Right atrium auricular region (tissue), 2 donors: ENCODE data around the gene SATB1. TPM values are rescaled to one million over a fixed set of nuclear protein-coding genes. Genes with fewer than 3 reads are reported as not detected.

Experiments used
- DNase-seq: peaks from one replicate; pipeline ENCODE4 v3.0.0-alpha.2; 2019; ENCODE audit warnings: low spot score
- H3K27ac ChIP-seq, 2 donors: fragments of 200-600 bp; sonication (generic); 1 replicate in 1 of 2; 2 replicates in 1 of 2; pipeline ENCODE4 v1.5.1; 2016 to 2019
- H3K27me3 ChIP-seq, 2 donors: fragments of 200-600 bp; sonication (generic); one replicate each; pipeline versions ENCODE4 v1.5.1 to v1.6.0; 2017 to 2019
- H3K36me3 ChIP-seq: fragments of 200-600 bp; sonication (generic); one replicate; pipeline ENCODE4 v1.5.1; 2016
- H3K4me1 ChIP-seq, 2 donors: fragments of 200-600 bp; sonication (generic); one replicate each; pipeline versions ENCODE4 v1.5.1 to v1.6.0; 2017 to 2019
- H3K4me3 ChIP-seq, 2 donors: fragments of 200-600 bp; sonication (generic); 1 replicate in 1 of 2; 2 replicates in 1 of 2; pipeline ENCODE4 v1.5.1; 2017 to 2019; ENCODE audit warnings: mild to moderate bottlenecking in 1 of 2, moderate library complexity in 1 of 2
- H3K9me3 ChIP-seq, 2 donors: fragments of 200-600 bp; sonication (generic); one replicate each; pipeline ENCODE4 v1.5.1; 2019
- total RNA-seq, 2 donors: library from RNA; depleted of rRNA; stranded (reverse); fragments of >200 nt; gene quantifications; one replicate each; pipeline ENCODE4 v1.1.0, GENCODE V29; 2016
- TF ChIP-seq, protein P1 (sequence below), 2 donors: fragments of 200-600 bp; sonication (generic); IDR thresholded peaks; one replicate each; pipeline ENCODE4 v1.5.1; 2019; ENCODE audit warnings: antibody characterized with exemption in 2 of 2

The SATB1 gene
- total RNA-seq, 2 donors from 2014 or later: 41.6 to 45.2 TPM

DNA sequence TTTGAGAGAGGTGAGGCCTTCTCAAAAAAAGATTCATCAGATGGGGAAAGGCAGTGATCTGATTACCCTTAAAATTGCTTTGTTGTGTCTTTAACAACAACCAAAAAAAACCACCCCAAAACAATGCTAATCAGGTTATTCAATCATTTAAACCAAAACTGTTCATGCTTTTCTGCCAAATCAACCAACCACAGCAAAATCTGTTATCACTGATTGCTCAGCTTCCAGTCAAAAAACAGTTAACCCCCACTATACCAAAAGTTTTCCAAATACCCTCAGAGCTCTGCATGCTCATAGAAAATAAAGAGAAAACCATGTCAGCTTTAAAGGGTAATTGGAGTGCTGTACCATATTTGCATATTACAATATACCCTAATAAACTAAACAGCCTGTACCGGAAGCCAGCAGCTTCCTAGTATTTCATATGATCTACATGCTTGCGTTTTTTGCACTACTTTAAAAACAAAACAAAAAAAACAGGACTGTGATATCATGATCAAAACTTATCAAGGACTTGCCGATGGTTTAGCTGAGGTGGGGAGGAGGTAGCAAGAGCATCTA, 22.8 kb downstream of the SATB1 start:
- Histone ChIP-seq H3K36me3 (no peaks in the 10 kb centered on the region), H3K27ac (no peak overlapping the region), H3K27me3 (no peaks in the 10 kb centered on the region), H3K4me1 (no peaks in the 10 kb centered on the region), H3K9me3 (no peaks in the 10 kb centered on the region), H3K4me3 (no peak overlapping the region)
- TF ChIP-seq, protein P1, sequence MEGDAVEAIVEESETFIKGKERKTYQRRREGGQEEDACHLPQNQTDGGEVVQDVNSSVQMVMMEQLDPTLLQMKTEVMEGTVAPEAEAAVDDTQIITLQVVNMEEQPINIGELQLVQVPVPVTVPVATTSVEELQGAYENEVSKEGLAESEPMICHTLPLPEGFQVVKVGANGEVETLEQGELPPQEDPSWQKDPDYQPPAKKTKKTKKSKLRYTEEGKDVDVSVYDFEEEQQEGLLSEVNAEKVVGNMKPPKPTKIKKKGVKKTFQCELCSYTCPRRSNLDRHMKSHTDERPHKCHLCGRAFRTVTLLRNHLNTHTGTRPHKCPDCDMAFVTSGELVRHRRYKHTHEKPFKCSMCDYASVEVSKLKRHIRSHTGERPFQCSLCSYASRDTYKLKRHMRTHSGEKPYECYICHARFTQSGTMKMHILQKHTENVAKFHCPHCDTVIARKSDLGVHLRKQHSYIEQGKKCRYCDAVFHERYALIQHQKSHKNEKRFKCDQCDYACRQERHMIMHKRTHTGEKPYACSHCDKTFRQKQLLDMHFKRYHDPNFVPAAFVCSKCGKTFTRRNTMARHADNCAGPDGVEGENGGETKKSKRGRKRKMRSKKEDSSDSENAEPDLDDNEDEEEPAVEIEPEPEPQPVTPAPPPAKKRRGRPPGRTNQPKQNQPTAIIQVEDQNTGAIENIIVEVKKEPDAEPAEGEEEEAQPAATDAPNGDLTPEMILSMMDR (IDR thresholded peaks at IDR 0.05): no peak
- DNase-seq: no peak

DNA sequence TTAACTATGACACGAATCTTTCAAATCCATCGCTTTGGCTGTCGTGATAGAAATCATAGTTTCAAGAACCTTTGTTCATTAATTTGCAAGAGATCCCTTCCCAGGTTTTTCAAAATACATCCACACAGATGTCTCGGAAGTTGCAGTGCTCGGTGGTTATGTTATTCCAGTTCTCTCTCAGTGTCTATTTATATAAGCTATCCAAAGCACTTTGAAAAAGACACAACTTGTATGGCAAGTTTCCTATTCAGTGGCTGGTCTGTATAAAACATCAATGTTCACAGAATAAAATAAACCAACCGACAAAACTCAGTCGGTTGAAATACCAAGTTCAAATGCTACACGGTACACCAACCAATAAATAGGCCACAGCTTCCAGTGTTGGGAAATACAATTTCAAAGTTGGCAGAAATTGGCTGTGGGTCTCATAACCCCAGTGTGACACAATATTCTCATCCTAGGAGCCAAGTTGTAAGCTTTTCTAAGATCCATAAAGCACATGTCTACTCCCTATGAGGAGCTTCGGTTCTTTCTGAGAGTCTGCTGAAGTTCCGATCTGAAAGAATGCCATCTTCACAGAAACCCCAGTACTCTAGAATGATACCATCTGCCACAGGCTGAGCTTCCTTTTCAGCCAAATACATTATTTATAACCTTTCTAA, 23.7 kb downstream of the SATB1 start:
- Histone ChIP-seq H3K27ac (no peak overlapping the region), H3K36me3 (peaks cover 9% of the 10 kb centered on the region), H3K4me1 (no peaks in the 10 kb centered on the region), H3K9me3 (no peaks in the 10 kb centered on the region), H3K4me3 (no peak overlapping the region), H3K27me3 (no peaks in the 10 kb centered on the region)
- DNase-seq: no peak
- TF ChIP-seq, protein P1 (IDR thresholded peaks at IDR 0.05): no peak

- H3K27ac ChIP-seq: no peak overlapping the region
- H3K27me3 ChIP-seq: no peaks in the 10 kb centered on the region
- H3K9me3 ChIP-seq: no peaks in the 10 kb centered on the region
- TF ChIP-seq, protein P1 (IDR thresholded peaks at IDR 0.05): no peak
- peaks cover 37% of the 10 kb centered on the region for H3K36me3 ChIP-seq
- no peak overlapping the region for H3K4me3 ChIP-seq
- no peak for DNase-seq
- H3K4me1 ChIP-seq: no peaks in the 10 kb centered on the region
These were observed 26.7 kb downstream of the SATB1 start for GRCh38 chr3:18398448-18398847.

GRCh38 chr3:18396428-18396827, 28.7 kb downstream of the SATB1 start:
- Histone ChIP-seq H3K4me3 (no peak overlapping the region), H3K4me1 (no peaks in the 10 kb centered on the region), H3K27ac (no peak overlapping the region), H3K9me3 (no peaks in the 10 kb centered on the region), H3K36me3 (peaks cover 39% of the 10 kb centered on the region), H3K27me3 (no peaks in the 10 kb centered on the region)
- no peak for DNase-seq
- TF ChIP-seq, protein P1 (IDR thresholded peaks at IDR 0.05): no peak

DNA sequence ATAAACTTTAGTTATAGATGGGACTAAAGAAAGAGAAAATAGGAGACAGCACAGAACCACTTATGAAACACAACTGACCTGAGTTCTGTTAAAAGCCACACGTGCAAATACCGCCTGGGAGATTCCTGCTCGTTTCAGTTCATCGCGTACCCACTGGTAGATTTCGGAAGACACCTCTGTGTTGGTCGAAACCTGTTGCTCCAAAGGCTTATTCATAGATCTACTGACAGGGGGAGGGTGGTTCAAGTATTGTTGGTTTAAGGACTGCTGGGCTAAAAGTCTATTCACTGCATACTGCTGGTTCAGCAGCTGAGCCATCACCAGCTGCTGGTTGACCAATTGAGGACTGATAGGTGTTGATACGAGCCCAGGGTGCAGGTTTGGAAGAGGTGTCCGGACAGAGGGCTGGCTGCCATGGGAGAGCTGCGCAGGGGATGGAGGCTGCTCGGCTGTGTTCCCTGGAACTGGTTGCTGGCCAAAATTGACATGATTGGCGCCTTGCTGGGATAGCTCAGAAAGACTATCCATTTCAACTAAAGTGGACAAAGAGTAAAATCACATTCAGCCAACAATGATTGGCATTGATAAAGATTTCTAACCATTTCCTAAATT, 30.6 kb downstream of the SATB1 start:
- no peak for DNase-seq
- Histone ChIP-seq H3K36me3 (peaks cover 39% of the 10 kb centered on the region), H3K27me3 (no peaks in the 10 kb centered on the region), H3K27ac (no peak overlapping the region), H3K4me3 (no peak overlapping the region), H3K4me1 (no peaks in the 10 kb centered on the region), H3K9me3 (no peaks in the 10 kb centered on the region)
- TF ChIP-seq, protein P1 (IDR thresholded peaks at IDR 0.05): no peak
